GM21515 (cell line): Measurements from ENCODE around the gene DOCK4.

Experiments used
- ATAC-seq: cut with Tn5 transposase; IDR thresholded peaks from one replicate; pipeline ENCODE4 v1.9.1; 2021; ENCODE audit not compliant: unreplicated experiment

The DOCK4 gene

DNA sequence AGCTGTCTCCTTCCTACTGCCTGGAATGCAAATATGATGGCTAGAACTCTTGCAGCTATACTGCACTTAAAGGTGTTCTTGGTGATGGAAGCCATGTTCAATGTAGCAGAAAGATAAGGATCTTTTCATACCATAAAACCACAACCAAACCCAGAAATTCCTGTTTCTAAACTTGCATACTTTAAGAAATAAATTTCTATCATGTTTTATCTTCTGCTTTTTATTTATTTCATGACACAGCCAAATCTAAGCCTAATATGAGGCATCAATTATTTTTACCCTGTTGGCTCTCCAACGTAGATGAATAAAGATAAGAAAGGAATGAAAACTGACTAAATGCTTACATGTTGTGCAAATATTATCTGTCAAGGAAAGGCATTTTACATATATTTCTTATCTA, 224.1 kb downstream of the DOCK4 start:
- no peak for ATAC-seq

GRCh38 chr7:111980725-111981124, 225.5 kb downstream of the DOCK4 start:
- no peak for ATAC-seq

DNA sequence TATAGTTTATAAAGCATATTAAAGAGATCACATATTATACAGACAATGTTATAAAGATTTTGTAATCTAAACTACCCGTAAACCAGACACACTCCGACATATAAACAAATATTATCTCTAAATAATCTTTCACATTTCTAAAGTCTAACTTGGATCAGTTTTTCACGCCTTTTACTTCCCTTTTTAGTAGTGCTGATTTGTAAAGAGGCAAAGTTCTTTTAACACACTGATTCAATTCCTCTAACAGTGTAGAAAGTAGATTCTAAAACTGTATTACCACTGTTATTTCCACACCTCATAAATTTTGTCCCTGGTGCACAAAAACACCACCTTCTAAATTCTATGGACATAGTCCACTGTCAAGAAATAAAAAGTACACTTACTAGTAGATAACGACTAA, 230.9 kb downstream of the DOCK4 start:
- no peak for ATAC-seq

GRCh38 chr7:111960984-111961383, 245.2 kb downstream of the DOCK4 start:
- no peak for ATAC-seq

- ATAC-seq = no peak
Observed at GRCh38 chr7:111958896-111959295, 247.3 kb downstream of the DOCK4 start.

DNA sequence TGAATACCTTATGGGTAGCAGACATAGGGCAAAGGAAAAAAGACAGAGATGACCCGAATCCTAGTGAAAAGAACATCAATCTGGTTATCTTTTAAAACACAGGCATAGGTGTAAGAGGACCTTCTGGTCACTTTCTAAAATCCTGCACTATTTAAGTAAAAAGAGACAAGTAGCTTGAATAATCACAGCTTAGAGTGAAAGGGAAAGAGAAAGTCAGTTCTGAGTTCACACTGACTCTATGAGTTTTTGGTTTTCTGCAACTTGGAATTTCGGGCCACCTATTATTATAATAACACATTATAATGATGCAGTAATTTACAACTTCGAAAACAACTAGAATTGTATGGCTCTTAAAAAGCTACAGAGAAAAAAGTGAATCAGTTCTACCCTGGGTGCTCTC, 247.8 kb downstream of the DOCK4 start:
- no peak for ATAC-seq

- no peak for ATAC-seq
Observed at GRCh38 chr7:111955616-111956015, 250.6 kb downstream of the DOCK4 start.

DNA sequence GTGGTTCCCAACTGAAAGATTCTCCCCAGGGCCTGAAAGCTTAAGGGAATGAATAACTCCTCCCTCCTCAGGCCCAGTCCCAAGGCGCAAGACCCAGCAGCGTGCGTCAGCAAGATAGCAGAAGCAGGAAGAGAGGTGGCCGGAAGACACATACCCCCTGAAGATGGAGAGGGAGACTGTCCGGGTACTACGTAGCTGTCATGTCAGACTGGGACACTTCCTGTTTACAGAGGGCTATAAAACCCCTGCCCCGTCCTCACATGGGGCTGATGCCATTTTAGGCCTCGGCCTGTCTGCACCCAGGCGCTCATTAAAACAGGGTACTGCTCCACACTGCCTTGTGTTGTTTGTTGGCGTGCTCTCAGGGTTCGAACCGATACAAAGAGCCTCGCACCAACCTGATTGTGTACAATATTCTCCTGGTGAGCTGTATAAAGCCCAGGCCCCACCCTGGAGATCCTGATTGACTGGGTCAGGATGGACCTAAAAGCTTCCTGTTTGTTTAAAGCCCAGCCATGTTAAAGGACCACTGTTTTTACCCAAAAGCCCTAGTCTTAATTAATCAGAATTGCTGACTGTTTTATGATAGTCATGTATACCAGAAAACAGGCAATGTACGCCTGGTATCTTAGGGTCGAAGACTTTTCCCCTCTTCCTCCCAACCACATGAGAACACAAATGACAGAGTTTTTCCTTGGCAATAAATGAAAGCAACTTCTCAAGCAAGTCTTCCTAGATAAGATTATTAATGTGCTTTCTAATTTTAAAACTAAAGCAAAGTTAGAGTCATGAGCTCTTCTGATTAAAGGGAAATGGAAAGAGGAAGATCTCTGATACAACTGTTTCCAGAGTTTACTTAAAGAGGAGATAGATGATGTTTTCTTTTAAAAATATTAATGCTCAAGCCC, 251.5 kb downstream of the DOCK4 start:
- ATAC-seq = no peak

DNA sequence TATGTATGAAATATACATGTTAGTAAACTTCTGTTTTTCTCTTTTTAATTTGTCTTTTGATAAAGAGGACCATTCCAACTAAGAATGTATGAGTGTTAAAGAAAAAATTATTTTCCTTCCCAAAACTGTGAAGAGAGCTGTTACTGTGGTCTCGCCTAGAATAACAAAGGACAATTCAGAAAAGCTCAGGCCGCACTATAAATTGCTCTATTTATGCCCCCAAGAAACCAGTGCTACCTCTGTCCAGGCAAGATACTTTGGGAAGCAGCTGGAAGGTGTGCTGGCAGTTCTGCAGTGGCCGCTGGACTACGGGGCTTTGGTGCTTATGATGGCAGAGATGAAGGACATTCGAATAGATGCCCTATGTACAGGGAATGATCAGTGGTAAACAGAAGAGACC, 252.1 kb downstream of the DOCK4 start:
- no peak for ATAC-seq

DNA sequence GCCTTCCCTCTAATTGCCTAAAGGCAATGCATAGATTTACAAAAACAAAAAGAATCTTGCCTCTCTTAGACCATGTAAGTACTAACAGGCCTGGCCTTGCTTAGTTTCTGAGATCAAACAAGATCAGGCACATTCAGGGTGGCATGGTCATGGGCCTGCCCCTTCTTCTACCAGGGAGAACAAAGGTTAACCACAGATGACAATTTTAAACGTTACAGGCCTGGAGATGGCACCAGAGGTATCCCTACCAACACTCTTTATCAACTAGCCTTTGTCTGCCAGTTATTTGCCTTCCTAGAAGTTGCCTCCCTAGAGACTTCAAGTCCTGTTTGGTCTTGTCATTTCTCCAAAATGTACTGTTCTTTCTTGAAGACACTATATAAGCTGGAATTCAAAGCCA, 252.6 kb downstream of the DOCK4 start:
- no peak for ATAC-seq

DNA sequence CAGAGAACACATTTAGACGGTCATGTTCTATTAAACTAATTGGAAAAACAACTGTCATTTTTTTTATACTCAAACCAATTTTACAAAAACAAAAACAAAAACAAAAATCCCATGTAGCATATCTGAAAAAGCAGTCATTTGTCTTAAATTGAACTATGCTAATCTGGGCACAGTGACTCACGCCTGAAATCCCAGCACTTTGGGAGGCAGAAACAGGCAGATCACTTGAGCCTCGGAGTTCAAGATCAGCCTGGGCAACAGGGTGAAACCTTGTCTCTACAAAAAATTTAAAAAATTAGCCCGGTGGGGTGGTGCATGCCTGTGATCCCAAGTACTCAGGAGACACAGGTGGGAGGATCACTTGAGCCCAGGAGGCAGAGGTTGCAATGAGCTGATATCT, 253.4 kb downstream of the DOCK4 start:
- no peak for ATAC-seq

DNA sequence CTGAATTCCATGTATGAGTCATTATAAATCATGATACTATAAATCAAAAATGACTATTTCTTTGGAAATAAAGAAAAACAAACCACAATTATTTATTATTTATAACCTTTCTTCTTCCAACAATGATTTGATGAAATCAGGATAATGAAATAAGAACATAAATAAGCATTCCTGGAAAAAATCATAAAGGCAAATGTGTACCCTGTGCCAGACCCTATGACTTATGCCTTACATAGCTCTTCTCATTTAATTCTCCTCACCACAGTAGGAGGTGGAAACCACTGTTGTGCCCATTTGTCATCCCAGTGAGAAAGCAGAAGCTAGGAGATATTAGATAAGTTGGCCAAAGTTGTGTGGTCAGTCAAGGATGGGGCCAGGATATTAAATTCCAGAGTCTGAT, 255.1 kb downstream of the DOCK4 start:
- ATAC-seq = no peak

DNA sequence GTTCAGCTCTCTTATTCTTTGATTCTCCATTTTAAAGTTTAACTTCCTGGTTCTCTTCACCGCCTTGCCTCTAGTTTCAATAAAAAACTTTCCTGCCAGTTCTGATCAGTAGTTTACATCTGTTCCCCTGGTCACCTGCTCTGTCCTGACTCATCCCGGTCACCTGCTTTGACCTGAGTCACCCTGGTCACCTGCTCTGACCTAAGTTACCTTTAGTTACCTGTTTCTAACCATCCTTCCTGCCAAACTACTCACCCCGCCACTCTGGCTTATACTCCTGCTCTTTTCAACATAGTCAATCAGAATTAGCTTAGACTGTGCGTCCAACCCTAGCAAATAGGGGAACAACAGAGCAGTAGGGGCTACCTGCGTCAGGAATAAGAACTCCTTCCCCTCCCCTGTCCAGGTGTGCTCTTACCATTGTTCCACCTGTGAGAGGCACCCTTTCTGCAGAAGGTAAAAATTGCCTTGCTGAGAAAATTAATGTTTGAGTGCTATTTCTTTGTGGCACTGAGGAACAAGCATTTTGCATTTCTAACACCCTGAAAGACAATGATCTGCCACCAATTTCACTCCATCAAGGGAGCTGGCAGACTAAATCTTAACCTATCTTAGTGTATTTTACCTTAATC, 263.6 kb downstream of the DOCK4 start:
- no peak for ATAC-seq

- ATAC-seq = no peak
Observed at GRCh38 chr7:111937163-111937562, 269.0 kb downstream of the DOCK4 start.

DNA sequence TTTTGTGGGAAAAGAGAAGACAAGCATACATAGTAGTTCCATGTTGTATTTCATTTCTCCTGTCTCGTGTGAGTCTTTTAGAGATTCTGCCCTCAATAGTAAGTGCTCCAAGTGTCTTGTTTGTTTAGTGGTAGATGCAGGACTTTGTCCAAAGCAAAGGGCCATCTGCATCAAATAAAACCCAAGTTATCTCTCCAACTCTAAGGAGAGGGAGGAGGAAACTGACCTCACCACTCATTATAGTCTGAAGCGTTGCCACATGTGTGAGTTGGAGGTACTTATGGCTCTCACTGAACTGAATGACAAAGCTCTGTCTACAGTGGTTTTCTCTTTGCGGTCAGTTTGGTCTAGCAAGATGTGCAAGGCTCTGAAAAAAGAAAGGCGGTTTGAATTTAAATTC, 272.6 kb downstream of the DOCK4 start:
- no peak for ATAC-seq

- ATAC-seq = no peak
Observed at GRCh38 chr7:111931958-111932357, 274.2 kb downstream of the DOCK4 start.

GRCh38 chr7:111931016-111931517, 275.1 kb downstream of the DOCK4 start:
- ATAC-seq = no peak

DNA sequence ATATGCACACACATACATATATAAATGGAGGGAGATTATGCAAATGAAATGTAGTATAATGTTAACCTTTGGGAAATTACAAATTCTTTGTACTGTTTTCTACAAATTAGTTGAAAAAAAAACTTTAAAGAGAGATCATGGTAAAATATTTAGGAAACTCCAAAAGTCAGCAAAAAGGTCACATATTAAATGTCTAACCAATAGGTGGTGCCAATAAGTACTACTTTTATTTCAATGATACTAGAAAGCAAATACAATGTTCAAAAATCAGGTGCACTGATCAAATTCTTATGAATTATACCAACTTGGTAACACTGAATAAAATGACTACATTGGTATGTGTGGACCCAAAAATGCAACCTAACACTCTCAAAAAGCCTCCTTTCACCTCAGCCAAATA, 276.9 kb downstream of the DOCK4 start:
- no peak for ATAC-seq

DNA sequence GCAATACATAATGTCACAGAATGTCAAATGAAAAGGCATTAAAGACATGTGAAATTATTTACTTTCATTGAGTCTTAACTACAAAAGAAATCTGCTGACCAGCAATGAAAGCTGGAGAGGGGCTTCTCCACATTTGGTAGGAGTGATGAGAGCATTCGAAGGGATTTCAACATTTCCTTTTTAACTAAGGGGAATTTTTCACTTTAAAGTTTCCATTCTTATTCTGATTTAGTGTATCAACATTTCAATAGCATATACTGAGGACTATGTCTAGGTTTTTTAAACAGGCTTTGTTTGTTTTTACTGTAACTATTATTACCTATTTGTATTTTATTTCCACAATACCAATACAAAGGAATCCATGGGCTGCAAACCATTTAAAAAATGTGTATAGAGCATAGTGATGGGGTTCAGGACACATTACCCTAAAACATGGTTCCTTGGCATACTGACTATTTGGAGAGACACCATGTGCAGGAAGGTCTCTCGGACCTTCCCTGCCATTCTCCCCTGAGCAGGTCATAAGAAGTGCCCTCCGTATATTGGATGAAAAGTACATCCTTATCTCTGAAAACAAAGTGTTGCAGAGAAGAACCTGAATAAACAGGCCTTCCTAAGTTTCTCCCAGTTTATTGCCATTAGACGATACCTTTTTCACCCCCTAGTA, 278.7 kb downstream of the DOCK4 start:
- no peak for ATAC-seq

GRCh38 chr7:111920329-111920728, 285.9 kb downstream of the DOCK4 start:
- ATAC-seq = no peak

GRCh38 chr7:111919631-111920179, 286.5 kb downstream of the DOCK4 start:
- ATAC-seq = no peak

GRCh38 chr7:111919164-111919563, 287.0 kb downstream of the DOCK4 start:
- no peak for ATAC-seq
